WTC11 (cell line): ENCODE results near the gene MEDAG. TPM values are rescaled to one million over a fixed set of nuclear protein-coding genes. Genes with fewer than 3 reads are reported as not detected.

Experiments
- ATAC-seq: fragments of 200-7000 bp; cut with Tn5 transposase; 2 replicates; pipeline ENCODE4 v1.10.0; 2021; ENCODE audit warnings: mild to moderate bottlenecking, moderate library complexity
- CTCF ChIA-PET: fragments of 300-600 bp; sonication (Branson Sonifier 250); formaldehyde crosslinking; loops from one replicate; lab custom pipeline; 2021; ENCODE audit warnings: antibody characterized with exemption; lab: Charles Lee
- POLR2A ChIA-PET: fragments of 350-600 bp; sonication (Branson Sonifier 250); formaldehyde crosslinking; loops from one replicate; lab custom pipeline; 2021; ENCODE audit warnings: antibody characterized with exemption; lab: Charles Lee
- DNase-seq: peaks from one replicate; pipeline ENCODE4 v3.0.0; 2021; ENCODE audit warnings: low spot score
- H3K27ac Mint-ChIP-seq: 2 replicates; pipeline ENCODE4 v1.8.0; 2021; ENCODE audit warnings: mixed read lengths
- H3K27me3 Mint-ChIP-seq: 2 replicates; pipeline ENCODE4 v1.8.0; 2021; ENCODE audit warnings: low read depth, mild to moderate bottlenecking, moderate library complexity, mixed read lengths
- H3K36me3 Mint-ChIP-seq: 2 replicates; pipeline ENCODE4 v1.8.0; 2021; ENCODE audit warnings: mixed read lengths
- H3K4me1 Mint-ChIP-seq: 2 replicates; pipeline ENCODE4 v1.8.0; 2022; ENCODE audit warnings: mixed read lengths
- H3K4me3 Mint-ChIP-seq: 2 replicates; pipeline ENCODE4 v1.8.0; 2021; ENCODE audit warnings: mild to moderate bottlenecking, moderate library complexity, mixed read lengths
- H3K9me3 Mint-ChIP-seq: 2 replicates; pipeline ENCODE4 v1.8.0; 2021; ENCODE audit warnings: mixed read lengths
- ATF6 ChIP-seq: sonication (generic); formaldehyde crosslinking; IDR thresholded peaks from 2 replicates; pipeline ENCODE4 v1.8.1; 2023; ENCODE audit warnings: mild to moderate bottlenecking, missing genetic modification reagents
- CTCF ChIP-seq: fragments of 200-600 bp; IDR thresholded peaks from 2 replicates; pipeline ENCODE4 v1.8.0; 2022; ENCODE audit warnings: antibody characterized with exemption
- E2F4 ChIP-seq: sonication (generic); formaldehyde crosslinking; IDR thresholded peaks from 2 replicates; pipeline ENCODE4 v1.8.1; 2022; ENCODE audit warnings: low read depth, mild to moderate bottlenecking, moderate library complexity, missing genetic modification reagents, borderline replicate concordance
- HMGA2 ChIP-seq: fragments of 250-450 bp; sonication (Bioruptor Pico); IDR thresholded peaks from 2 replicates; pipeline ENCODE4 v1.4.0; 2021; ENCODE audit warnings: mild to moderate bottlenecking, moderate library complexity
- JUN ChIP-seq: sonication (generic); formaldehyde crosslinking; IDR thresholded peaks from 2 replicates; pipeline ENCODE4 v1.8.0; 2023; ENCODE audit warnings: mild to moderate bottlenecking, missing genetic modification reagents
- KAT7 ChIP-seq: sonication (generic); formaldehyde crosslinking; IDR thresholded peaks from 2 replicates; pipeline ENCODE4 v1.8.1; 2023; ENCODE audit warnings: missing genetic modification reagents, mild to moderate bottlenecking, borderline replicate concordance
- MXD4 ChIP-seq: fragments of 250-450 bp; sonication (Bioruptor Pico); IDR thresholded peaks from 2 replicates; pipeline ENCODE4 v1.8.0; 2021; ENCODE audit warnings: mild to moderate bottlenecking, moderate library complexity, borderline replicate concordance
- NFATC4 ChIP-seq: fragments of 250-450 bp; sonication (Bioruptor Pico); IDR thresholded peaks from 2 replicates; pipeline ENCODE4 v1.9.0; 2021; ENCODE audit warnings: mild to moderate bottlenecking
- NFE2L1 ChIP-seq: sonication (generic); formaldehyde crosslinking; IDR thresholded peaks from 2 replicates; pipeline ENCODE4 v1.8.1; 2023; ENCODE audit warnings: missing genetic modification reagents
- NFYB ChIP-seq: sonication (generic); formaldehyde crosslinking; conservative IDR thresholded peaks from 2 replicates; pipeline ENCODE4 v1.8.0; 2022; ENCODE audit warnings: low read depth, missing genetic modification reagents
- NR1H2 ChIP-seq: sonication (generic); formaldehyde crosslinking; IDR thresholded peaks from 2 replicates; pipeline ENCODE4 v1.9.0; 2021; ENCODE audit warnings: mild to moderate bottlenecking, moderate library complexity, missing genetic modification reagents
- SOX15 ChIP-seq: fragments of 250-450 bp; sonication (Bioruptor Pico); IDR thresholded peaks from 2 replicates; pipeline ENCODE4 v1.9.0; 2021; ENCODE audit warnings: mild to moderate bottlenecking
- TCF7 ChIP-seq: sonication (generic); formaldehyde crosslinking; IDR thresholded peaks from 2 replicates; pipeline ENCODE4 v1.8.0; 2022; ENCODE audit warnings: mild to moderate bottlenecking, low read depth, missing genetic modification reagents, moderate library complexity
- TEAD1 ChIP-seq: sonication (generic); formaldehyde crosslinking; IDR thresholded peaks from 2 replicates; pipeline ENCODE4 v1.8.0; 2022; ENCODE audit warnings: mild to moderate bottlenecking, missing genetic modification reagents
- TEAD4 ChIP-seq: sonication (generic); formaldehyde crosslinking; IDR thresholded peaks from 2 replicates; pipeline ENCODE4 v1.8.0; 2022; ENCODE audit warnings: mild to moderate bottlenecking, missing genetic modification reagents
- ZNF121 ChIP-seq: sonication (generic); formaldehyde crosslinking; IDR thresholded peaks from 2 replicates; pipeline ENCODE4 v1.8.0; 2023; ENCODE audit warnings: missing genetic modification reagents
- ZNF232 ChIP-seq: sonication (generic); formaldehyde crosslinking; IDR thresholded peaks from 2 replicates; pipeline ENCODE4 v1.8.0; 2022; ENCODE audit warnings: mild to moderate bottlenecking, missing genetic modification reagents
- ZNF317 ChIP-seq: sonication (generic); formaldehyde crosslinking; IDR thresholded peaks from 2 replicates; pipeline ENCODE4 v1.8.1; 2023; ENCODE audit warnings: low read depth, mild to moderate bottlenecking, moderate library complexity, missing genetic modification reagents, borderline replicate concordance
- ZNF396 ChIP-seq: fragments of 250-450 bp; sonication (Bioruptor Pico); IDR thresholded peaks from 2 replicates; pipeline ENCODE4 v1.8.0; 2021; ENCODE audit warnings: mild to moderate bottlenecking, moderate library complexity, borderline replicate concordance
- total RNA-seq: library from RNA; stranded (reverse); gene quantifications from 3 replicates; pipeline ENCODE4 v1.2.3, GENCODE V29; 2021
- TF ChIP-seq, protein P1 (sequence below): fragments of 250-450 bp; sonication (Bioruptor Pico); IDR thresholded peaks from 2 replicates; pipeline ENCODE4 v2.1.2; 2022; ENCODE audit warnings: mild to moderate bottlenecking, moderate library complexity
- TF ChIP-seq, protein P2 (sequence below): fragments of 250-450 bp; sonication (Bioruptor Pico); conservative IDR thresholded peaks from 2 replicates; pipeline ENCODE4 v1.9.0; 2021; ENCODE audit warnings: mild to moderate bottlenecking
- TF ChIP-seq, protein P3 (sequence below): sonication (generic); formaldehyde crosslinking; IDR thresholded peaks from 2 replicates; pipeline ENCODE4 v1.8.1; 2022; ENCODE audit warnings: mild to moderate bottlenecking, missing genetic modification reagents, moderate library complexity, borderline replicate concordance

The MEDAG gene
- total RNA-seq, 1 experiment from 2014 or later = 2.1 TPM

DNA sequence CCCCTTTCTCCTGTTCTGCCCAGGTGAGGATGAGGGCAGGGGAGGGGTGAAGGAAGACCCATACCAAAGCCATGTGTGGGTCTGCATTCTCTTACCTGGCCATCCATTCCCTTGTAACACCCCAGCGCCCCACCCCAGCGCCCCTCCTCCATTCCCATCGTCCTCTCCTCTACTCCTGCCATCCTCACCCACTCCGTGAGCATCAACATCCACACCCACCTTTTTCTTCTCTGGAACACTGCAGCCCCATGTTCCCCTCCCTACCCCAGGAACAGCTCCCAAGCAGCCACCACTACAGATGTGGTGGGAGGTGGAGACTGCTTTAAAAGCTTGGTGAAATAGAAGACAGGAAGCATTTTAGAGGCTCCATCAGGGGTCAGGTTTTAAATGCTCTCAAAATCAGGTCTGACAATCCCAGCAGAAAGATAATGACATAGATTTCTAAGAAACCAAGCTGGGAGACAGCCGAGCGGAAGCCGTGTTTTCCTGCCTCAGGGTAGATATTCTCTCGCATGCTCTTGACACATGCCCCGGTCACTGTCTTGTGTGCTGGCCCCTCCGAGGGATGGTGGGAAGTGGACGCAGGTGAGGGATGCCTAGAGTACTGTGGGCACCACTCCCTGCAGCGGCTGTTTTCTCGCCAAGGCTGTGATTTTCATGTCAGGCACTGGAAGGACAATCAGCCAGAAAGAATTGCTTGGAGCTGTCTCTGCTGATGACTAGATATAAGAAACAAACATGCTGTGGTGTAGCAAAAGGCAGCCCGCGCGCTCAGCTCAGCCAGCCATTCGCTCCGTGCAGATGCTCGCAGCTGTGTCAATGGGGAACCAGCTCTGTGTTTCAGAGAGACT, 9.8 kb downstream of the MEDAG start:
- ChIA-PET CTCF (interaction anchor here (1.3 to 1.8 kb wide), 4 partner anchors 17 to 129 kb away, joined by 3 to 6 read pairs (median 6); partner anchors contain the start of gene TEX26), POLR2A (no interaction called here)
- Mint-ChIP-seq H3K4me3 (no peak overlapping the region), H3K9me3 (no peaks in the 10 kb centered on the region), H3K27ac (no peak overlapping the region), H3K4me1 (peaks cover 8% of the 10 kb centered on the region), H3K36me3 (no peaks in the 10 kb centered on the region), H3K27me3 (no peaks in the 10 kb centered on the region)
- DNase-seq (no peak), ATAC-seq (no peak)
- TF ChIP-seq ZNF396 (no peak), MXD4 (CRISPR knock-in tag) (no peak), NFATC4 (CRISPR knock-in tag) (no peak), ZNF232 (CRISPR knock-in tag) (no peak), E2F4 (CRISPR knock-in tag) (no peak), NFE2L1 (CRISPR knock-in tag) (no peak), CTCF (no peak), TEAD1 (CRISPR knock-in tag) (no peak), NFYB (no peak), HMGA2 (CRISPR knock-in tag) (no peak), TCF7 (no peak), SOX15 (CRISPR knock-in tag) (no peak), NR1H2 (CRISPR knock-in tag) (no peak), KAT7 (CRISPR knock-in tag) (no peak), ATF6 (CRISPR knock-in tag) (no peak)
- TF ChIP-seq, protein P1, sequence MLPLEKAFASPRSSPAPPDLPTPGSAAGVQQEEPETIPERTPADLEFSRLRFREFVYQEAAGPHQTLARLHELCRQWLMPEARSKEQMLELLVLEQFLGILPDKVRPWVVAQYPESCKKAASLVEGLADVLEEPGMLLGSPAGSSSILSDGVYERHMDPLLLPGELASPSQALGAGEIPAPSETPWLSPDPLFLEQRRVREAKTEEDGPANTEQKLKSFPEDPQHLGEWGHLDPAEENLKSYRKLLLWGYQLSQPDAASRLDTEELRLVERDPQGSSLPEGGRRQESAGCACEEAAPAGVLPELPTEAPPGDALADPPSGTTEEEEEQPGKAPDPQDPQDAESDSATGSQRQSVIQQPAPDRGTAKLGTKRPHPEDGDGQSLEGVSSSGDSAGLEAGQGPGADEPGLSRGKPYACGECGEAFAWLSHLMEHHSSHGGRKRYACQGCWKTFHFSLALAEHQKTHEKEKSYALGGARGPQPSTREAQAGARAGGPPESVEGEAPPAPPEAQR = no peak
- TF ChIP-seq, protein P2, sequence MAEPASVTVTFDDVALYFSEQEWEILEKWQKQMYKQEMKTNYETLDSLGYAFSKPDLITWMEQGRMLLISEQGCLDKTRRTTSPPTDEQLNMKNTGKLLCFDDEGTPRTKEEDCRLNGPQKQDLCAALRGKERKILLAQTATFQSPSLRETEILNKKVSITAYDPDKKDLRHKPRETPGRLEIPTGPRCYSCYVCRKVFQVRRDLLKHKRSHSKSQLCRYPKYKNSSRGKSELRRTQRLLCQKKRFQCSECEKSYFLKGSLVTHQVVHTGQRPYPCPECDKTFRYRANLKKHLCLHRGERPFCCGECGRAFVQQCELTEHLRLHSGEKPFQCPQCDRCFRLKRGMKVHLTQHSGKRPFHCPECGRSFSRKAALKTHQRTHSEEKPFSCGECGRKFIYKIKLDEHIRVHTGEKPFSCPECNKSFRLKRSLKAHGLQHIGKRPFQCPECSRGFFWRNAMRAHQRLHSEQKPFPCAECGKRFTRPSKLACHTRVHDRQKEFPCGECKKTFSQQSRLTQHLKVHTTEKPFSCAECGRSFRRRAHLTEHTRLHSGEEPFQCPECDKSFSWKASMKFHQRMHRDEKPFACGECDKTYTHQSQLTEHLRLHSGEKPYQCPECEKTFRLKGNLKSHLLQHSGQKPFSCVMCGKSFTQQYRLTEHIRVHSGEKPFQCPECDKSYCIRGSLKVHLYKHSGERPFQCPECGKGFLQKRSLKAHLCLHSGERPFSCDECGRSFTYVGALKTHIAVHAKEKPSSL (CRISPR knock-in tag) = no peak

DNA sequence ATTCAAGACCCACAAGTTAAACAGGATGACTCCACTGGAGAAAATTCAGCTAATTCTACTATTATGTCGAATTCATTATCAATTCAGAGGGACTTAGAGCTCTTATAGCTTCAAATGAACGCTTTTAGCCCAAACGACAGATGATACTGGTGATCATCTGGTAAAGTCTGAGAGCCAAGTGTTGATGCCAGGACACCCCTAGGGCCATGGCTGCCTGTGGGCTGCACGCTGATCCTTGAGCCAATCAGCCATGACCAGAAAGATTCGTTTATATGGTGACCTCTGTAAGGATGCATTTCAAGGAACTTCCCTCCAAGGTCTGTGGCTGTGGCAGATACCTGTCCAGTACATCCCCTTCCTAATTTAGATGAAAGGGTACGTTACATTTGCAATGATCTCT, 10.9 kb downstream of the MEDAG start:
- Mint-ChIP-seq H3K27me3 (no peaks in the 10 kb centered on the region), H3K36me3 (no peaks in the 10 kb centered on the region), H3K4me3 (no peak overlapping the region), H3K27ac (no peak overlapping the region), H3K4me1 (peaks cover 17% of the 10 kb centered on the region), H3K9me3 (no peaks in the 10 kb centered on the region)
- ChIA-PET CTCF (interaction anchor here (1.5 to 1.8 kb wide), 3 partner anchors 17 to 128 kb away, joined by 5 to 6 read pairs (median 6); no protein-coding TSS in a partner anchor), POLR2A (no interaction called here)
- no peak for ATAC-seq
- DNase-seq = no peak
- TF ChIP-seq, protein P3, sequence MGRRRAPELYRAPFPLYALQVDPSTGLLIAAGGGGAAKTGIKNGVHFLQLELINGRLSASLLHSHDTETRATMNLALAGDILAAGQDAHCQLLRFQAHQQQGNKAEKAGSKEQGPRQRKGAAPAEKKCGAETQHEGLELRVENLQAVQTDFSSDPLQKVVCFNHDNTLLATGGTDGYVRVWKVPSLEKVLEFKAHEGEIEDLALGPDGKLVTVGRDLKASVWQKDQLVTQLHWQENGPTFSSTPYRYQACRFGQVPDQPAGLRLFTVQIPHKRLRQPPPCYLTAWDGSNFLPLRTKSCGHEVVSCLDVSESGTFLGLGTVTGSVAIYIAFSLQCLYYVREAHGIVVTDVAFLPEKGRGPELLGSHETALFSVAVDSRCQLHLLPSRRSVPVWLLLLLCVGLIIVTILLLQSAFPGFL (CRISPR knock-in tag) = no peak
- TF ChIP-seq ZNF396 (no peak), SOX15 (CRISPR knock-in tag) (no peak), ZNF317 (CRISPR knock-in tag) (no peak), JUN (CRISPR knock-in tag) (no peak), TEAD4 (no peak), ZNF121 (CRISPR knock-in tag) (no peak), KAT7 (CRISPR knock-in tag) (no peak), TEAD1 (CRISPR knock-in tag) (no peak), NFE2L1 (CRISPR knock-in tag) (no peak)
